ENCODE results near the gene PCP2.
A peak's percentile ranks its signal among the peaks of the same experiment; 100 is the strongest.

The PCP2 gene

DNA sequence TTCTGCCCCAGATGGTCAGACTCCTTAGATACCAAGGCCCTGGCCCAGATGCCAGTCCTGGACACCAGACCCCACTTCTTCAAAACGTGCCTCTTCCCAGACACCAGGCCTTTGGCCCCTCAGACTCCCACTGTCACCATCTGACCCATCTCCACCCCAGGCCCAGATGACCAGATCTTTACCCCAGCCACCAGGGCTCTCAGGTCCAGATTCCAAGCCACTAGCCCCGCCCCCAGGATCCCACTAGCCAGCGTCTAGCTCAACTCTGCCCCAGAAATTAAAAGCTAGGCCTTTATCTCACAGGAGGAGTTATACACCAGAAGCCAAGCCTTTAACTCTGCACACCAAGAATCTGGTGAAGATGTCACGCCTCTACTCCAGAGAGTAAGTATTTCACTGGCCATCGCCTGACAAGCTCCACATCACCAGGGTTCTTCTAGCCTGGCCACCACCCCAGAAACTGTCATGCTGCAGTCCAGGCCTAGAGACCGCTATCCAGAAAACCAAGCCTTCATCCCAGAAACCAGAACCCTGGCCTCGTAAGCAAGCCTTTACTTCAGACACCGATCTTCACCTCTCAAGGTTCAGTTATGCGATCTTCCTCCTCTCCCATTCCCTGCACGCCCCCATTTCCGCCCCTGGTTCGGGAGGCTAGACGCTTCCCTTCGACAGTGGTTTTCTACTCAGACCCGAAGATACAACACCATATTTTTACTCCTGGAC is 4.8 kb downstream of the PCP2 start:
- H3K27me3 ChIP-seq (ENCODE audit: insufficient read depth, low read length, poor library complexity, severe bottlenecking): no peaks in the 10 kb centered on the region
- H3K4me2 ChIP-seq (ENCODE audit: low read depth, low read length, poor library complexity, severe bottlenecking): peak overlapping the region; percentile 99
- peak overlapping the region; percentile 92 for H3K4me3 ChIP-seq (ENCODE audit: low read length, poor library complexity, severe bottlenecking)
- peaks cover 19% of the 10 kb centered on the region for H4K20me1 ChIP-seq (ENCODE audit: insufficient read depth, low read length, poor library complexity, severe bottlenecking)
- peaks cover 62% of the 10 kb centered on the region for H3K79me2 ChIP-seq (ENCODE audit: insufficient read depth, low read length)
- peaks cover 3% of the 10 kb centered on the region; the same call in 1 of the 2 replicates for H3K36me3 ChIP-seq (ENCODE audit: insufficient read depth, low read length)
- H3K9me3 ChIP-seq (ENCODE audit: insufficient read depth, low read depth, low read length): no peaks in the 10 kb centered on the region
- no peaks in the 10 kb centered on the region for H3K9me2 ChIP-seq (replicated peaks; ENCODE audit: low read depth, low read length)
- H3K4me1 ChIP-seq (ENCODE audit: insufficient read depth, low read length, poor library complexity, severe bottlenecking): peaks cover 9% of the 10 kb centered on the region
- H3K9ac ChIP-seq (ENCODE audit: low read depth, low read length, poor library complexity, severe bottlenecking): peak overlapping the region; percentile 92
- no peak for TF ChIP-seq EZH2phosphoT487 (IDR thresholded peaks at IDR 0.05; ENCODE audit: borderline replicate concordance)
- TF ChIP-seq, protein P1, sequence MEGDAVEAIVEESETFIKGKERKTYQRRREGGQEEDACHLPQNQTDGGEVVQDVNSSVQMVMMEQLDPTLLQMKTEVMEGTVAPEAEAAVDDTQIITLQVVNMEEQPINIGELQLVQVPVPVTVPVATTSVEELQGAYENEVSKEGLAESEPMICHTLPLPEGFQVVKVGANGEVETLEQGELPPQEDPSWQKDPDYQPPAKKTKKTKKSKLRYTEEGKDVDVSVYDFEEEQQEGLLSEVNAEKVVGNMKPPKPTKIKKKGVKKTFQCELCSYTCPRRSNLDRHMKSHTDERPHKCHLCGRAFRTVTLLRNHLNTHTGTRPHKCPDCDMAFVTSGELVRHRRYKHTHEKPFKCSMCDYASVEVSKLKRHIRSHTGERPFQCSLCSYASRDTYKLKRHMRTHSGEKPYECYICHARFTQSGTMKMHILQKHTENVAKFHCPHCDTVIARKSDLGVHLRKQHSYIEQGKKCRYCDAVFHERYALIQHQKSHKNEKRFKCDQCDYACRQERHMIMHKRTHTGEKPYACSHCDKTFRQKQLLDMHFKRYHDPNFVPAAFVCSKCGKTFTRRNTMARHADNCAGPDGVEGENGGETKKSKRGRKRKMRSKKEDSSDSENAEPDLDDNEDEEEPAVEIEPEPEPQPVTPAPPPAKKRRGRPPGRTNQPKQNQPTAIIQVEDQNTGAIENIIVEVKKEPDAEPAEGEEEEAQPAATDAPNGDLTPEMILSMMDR (conservative IDR thresholded peaks at IDR 0.05; ENCODE audit: low read length): no peak
- peak overlapping the region; percentile 71 for H2AFZ ChIP-seq (ENCODE audit: low read length)
- no peaks in the 10 kb centered on the region for H3F3A ChIP-seq (ENCODE audit: low read depth)

DNA sequence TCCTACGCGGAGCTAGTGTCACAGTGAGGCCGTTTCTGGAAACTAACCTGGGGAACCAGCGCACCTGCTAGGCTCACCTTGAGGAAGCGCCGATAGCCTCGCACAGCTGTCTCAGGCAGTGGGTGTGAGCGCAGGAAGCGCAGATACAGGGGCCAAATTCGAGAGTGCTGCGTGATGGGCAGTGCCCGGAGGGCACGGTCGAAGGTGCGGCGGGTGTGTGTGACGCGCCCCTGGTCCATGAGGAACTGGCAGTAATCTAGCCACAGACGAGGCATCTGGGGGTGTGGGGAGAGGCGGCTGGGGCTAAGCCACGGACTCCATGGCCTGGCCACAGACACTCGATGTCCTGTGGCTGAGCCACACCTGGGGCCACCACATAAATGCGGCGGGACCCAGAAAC is 6.4 kb downstream of the PCP2 start:
- H3K9me2 ChIP-seq (replicated peaks; ENCODE audit: low read depth, low read length): no peaks in the 10 kb centered on the region
- H3K79me2 ChIP-seq (ENCODE audit: insufficient read depth, low read length): peaks cover 60% of the 10 kb centered on the region
- peak overlapping the region; percentile 99 for H3K4me2 ChIP-seq (ENCODE audit: low read depth, low read length, poor library complexity, severe bottlenecking)
- no peak overlapping the region for H2AFZ ChIP-seq (ENCODE audit: low read length)
- H3K36me3 ChIP-seq (ENCODE audit: insufficient read depth, low read length): peaks cover 16% of the 10 kb centered on the region; the same call in 1 of the 2 replicates
- H3K9ac ChIP-seq (ENCODE audit: low read depth, low read length, poor library complexity, severe bottlenecking): no peak overlapping the region
- H4K20me1 ChIP-seq (ENCODE audit: insufficient read depth, low read length, poor library complexity, severe bottlenecking): peaks cover 19% of the 10 kb centered on the region
- no peak for TF ChIP-seq EZH2phosphoT487 (IDR thresholded peaks at IDR 0.05; ENCODE audit: borderline replicate concordance)
- TF ChIP-seq, protein P1 (conservative IDR thresholded peaks at IDR 0.05; ENCODE audit: low read length): no peak
- H3K4me3 ChIP-seq (ENCODE audit: low read length, poor library complexity, severe bottlenecking): no peak overlapping the region
- no peaks in the 10 kb centered on the region for H3K27me3 ChIP-seq (ENCODE audit: insufficient read depth, low read length, poor library complexity, severe bottlenecking)
- no peaks in the 10 kb centered on the region for H3K9me3 ChIP-seq (ENCODE audit: insufficient read depth, low read depth, low read length)
- H3K4me1 ChIP-seq (ENCODE audit: insufficient read depth, low read length, poor library complexity, severe bottlenecking): peaks cover 9% of the 10 kb centered on the region
- no peaks in the 10 kb centered on the region for H3F3A ChIP-seq (ENCODE audit: low read depth)

DNA sequence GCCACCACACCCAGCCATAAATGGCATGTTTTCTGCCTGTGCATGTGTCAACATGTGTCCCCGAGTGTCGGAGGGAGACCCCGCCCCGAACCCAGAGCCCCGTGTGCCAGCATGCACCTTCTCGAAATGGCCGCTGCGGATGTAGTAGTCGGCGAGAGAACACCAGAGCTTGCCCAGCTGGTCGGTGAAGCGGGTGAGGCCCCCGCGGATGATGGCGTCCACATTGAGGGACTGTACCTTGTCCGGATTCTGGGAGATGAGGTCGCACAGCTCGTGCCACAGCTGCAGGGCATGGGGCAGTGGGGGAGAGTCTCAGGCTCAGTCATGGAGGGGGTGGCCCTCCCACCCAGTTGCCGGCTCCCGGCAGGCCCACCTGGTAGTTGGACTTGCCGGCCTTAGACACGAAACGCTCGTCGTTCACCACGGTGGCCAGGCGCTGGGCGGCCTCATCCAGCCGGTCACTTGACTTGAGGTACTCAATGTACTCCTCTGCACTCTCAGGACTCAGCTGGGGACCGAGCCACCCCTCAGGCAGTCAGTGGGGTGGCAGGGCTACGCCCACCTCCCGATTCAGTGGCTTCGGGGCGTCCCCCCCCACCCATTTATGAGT is 7.7 kb downstream of the PCP2 start:
- peaks cover 28% of the 10 kb centered on the region; the same call in 1 of the 2 replicates for H3K36me3 ChIP-seq (ENCODE audit: insufficient read depth, low read length)
- H3K4me1 ChIP-seq (ENCODE audit: insufficient read depth, low read length, poor library complexity, severe bottlenecking): peaks cover 6% of the 10 kb centered on the region
- no peak overlapping the region for H3K4me2 ChIP-seq (ENCODE audit: low read depth, low read length, poor library complexity, severe bottlenecking)
- no peak overlapping the region for H2AFZ ChIP-seq (ENCODE audit: low read length)
- H3K4me3 ChIP-seq (ENCODE audit: low read length, poor library complexity, severe bottlenecking): no peak overlapping the region
- no peaks in the 10 kb centered on the region for H3K9me3 ChIP-seq (ENCODE audit: insufficient read depth, low read depth, low read length)
- H4K20me1 ChIP-seq (ENCODE audit: insufficient read depth, low read length, poor library complexity, severe bottlenecking): peaks cover 19% of the 10 kb centered on the region
- TF ChIP-seq, protein P1 (conservative IDR thresholded peaks at IDR 0.05; ENCODE audit: low read length): no peak
- TF ChIP-seq EZH2phosphoT487 (IDR thresholded peaks at IDR 0.05; ENCODE audit: borderline replicate concordance): no peak
- no peaks in the 10 kb centered on the region for H3K9me2 ChIP-seq (replicated peaks; ENCODE audit: low read depth, low read length)
- no peaks in the 10 kb centered on the region for H3F3A ChIP-seq (ENCODE audit: low read depth)
- H3K9ac ChIP-seq (ENCODE audit: low read depth, low read length, poor library complexity, severe bottlenecking): no peak overlapping the region
- H3K27me3 ChIP-seq (ENCODE audit: insufficient read depth, low read length, poor library complexity, severe bottlenecking): no peaks in the 10 kb centered on the region
- peaks cover 47% of the 10 kb centered on the region for H3K79me2 ChIP-seq (ENCODE audit: insufficient read depth, low read length)
